GM23248 (cell line): ENCODE measurements around the gene STX18. TPM values are rescaled to one million over a fixed set of nuclear protein-coding genes. Genes with fewer than 3 reads are reported as not detected.
"Not testable (repeated sequence)": the region's sequence is repeated elsewhere in the genome, so short reads cannot be mapped to it uniquely, and the experiment has no call there.

Experiments
- DNase-seq: peaks from one replicate; pipeline ENCODE4 v3.0.0-alpha.2; 2015
- H2AFZ ChIP-seq: fragments of 200-600 bp; sonication (generic); 2 replicates; pipeline ENCODE4 v1.6.1; 2016; ENCODE audit warnings: antibody characterized with exemption
- H3F3A ChIP-seq: fragments of 200-600 bp; sonication (generic); 2 replicates; pipeline ENCODE4 v1.6.1; 2016; ENCODE audit warnings: mild to moderate bottlenecking, antibody characterized with exemption, mixed run types; ENCODE audit not compliant: insufficient read depth
- H3K27ac ChIP-seq: fragments of 200-600 bp; sonication (generic); 2 replicates; pipeline ENCODE4 v1.5.1; 2016; ENCODE audit warnings: mild to moderate bottlenecking
- H3K27me3 ChIP-seq: fragments of 200-600 bp; sonication (generic); replicated peaks from 2 replicates; pipeline ENCODE4 v1.6.1; 2016; ENCODE audit warnings: mild to moderate bottlenecking; ENCODE audit not compliant: insufficient read depth
- H3K36me3 ChIP-seq: fragments of 200-600 bp; sonication (generic); 2 replicates; pipeline ENCODE4 v1.6.1; 2016; ENCODE audit warnings: low read depth, mild to moderate bottlenecking
- H3K4me1 ChIP-seq: fragments of 200-600 bp; sonication (generic); 2 replicates; pipeline ENCODE4 v1.6.1; 2016; ENCODE audit warnings: mild to moderate bottlenecking; ENCODE audit not compliant: insufficient read depth
- H3K4me2 ChIP-seq: fragments of 200-600 bp; sonication (generic); one replicate; pipeline ENCODE4 v1.6.1; 2016; ENCODE audit warnings: mild to moderate bottlenecking; ENCODE audit not compliant: unreplicated experiment
- H3K4me3 ChIP-seq: fragments of 200-600 bp; sonication (generic); 2 replicates; pipeline ENCODE4 v1.5.1; 2016; ENCODE audit warnings: mild to moderate bottlenecking
- H3K79me2 ChIP-seq: fragments of 200-600 bp; sonication (generic); 2 replicates; pipeline ENCODE4 v1.6.1; 2016; ENCODE audit warnings: mild to moderate bottlenecking; ENCODE audit not compliant: insufficient read depth
- H3K9ac ChIP-seq: fragments of 200-600 bp; sonication (generic); 2 replicates; pipeline ENCODE4 v1.6.1; 2016; ENCODE audit warnings: mild to moderate bottlenecking
- H3K9me2 ChIP-seq: fragments of 200-600 bp; sonication (generic); 2 replicates; pipeline ENCODE4 v1.6.1; 2016; ENCODE audit warnings: mixed run types, mild to moderate bottlenecking, moderate library complexity; ENCODE audit not compliant: insufficient read depth
- H3K9me3 ChIP-seq: fragments of 200-600 bp; sonication (generic); one replicate; pipeline ENCODE4 v1.6.1; 2017; ENCODE audit warnings: low read depth
- H4K20me1 ChIP-seq: fragments of 200-600 bp; sonication (generic); 2 replicates; pipeline ENCODE4 v1.6.0; 2016; ENCODE audit not compliant: insufficient read depth
- EZH2 ChIP-seq: fragments of 200-600 bp; sonication (generic); IDR thresholded peaks from 2 replicates; pipeline ENCODE4 v1.6.1; 2018; ENCODE audit warnings: antibody characterized with exemption, mild to moderate bottlenecking; ENCODE audit not compliant: insufficient read depth, poor library complexity, severe bottlenecking
- EZH2phosphoT487 ChIP-seq: fragments of 200-600 bp; sonication (generic); IDR thresholded peaks from 2 replicates; pipeline ENCODE4 v1.6.1; 2018; ENCODE audit warnings: antibody characterized with exemption, moderate library complexity, mild to moderate bottlenecking, low read depth; ENCODE audit not compliant: insufficient read depth
- WGBS, 2 experiments: methylation state at CpG; one replicate each; pipeline ENCODE4 v1.1.6; 2015 to 2017; ENCODE audit warnings: low lambda C conversion rate in 2 of 2, low coverage in 1 of 2; ENCODE audit errors: missing lambda C conversion rate in 2 of 2; 5-methylcytosine and 5-hydroxymethylcytosine counted together
- in situ Hi-C: fragments of 300-500 bp; cut with MboI; formaldehyde crosslinking; loops from 2 replicates; pipeline ENCODE4 v1.15.0; 2020
- polyA plus RNA-seq: library from polyadenylated mRNA; unstranded; fragments of >200 nt; fragmentation: Nextera tagmentation; extraction: Ambion mirVana; gene quantifications from 2 replicates; pipeline ENCODE4 v1.2.1, GENCODE V29; 2016
- total RNA-seq: library from RNA; depleted of rRNA; stranded (reverse); fragments of >200 nt; shearing (Covaris generic); gene quantifications from 2 replicates; pipeline ENCODE4 v1.2.3, GENCODE V29; 2014

The STX18 gene
- total and polyA plus RNA-seq, 2 experiments from 2014 or later, result 39.2 to 42.6 TPM

DNA sequence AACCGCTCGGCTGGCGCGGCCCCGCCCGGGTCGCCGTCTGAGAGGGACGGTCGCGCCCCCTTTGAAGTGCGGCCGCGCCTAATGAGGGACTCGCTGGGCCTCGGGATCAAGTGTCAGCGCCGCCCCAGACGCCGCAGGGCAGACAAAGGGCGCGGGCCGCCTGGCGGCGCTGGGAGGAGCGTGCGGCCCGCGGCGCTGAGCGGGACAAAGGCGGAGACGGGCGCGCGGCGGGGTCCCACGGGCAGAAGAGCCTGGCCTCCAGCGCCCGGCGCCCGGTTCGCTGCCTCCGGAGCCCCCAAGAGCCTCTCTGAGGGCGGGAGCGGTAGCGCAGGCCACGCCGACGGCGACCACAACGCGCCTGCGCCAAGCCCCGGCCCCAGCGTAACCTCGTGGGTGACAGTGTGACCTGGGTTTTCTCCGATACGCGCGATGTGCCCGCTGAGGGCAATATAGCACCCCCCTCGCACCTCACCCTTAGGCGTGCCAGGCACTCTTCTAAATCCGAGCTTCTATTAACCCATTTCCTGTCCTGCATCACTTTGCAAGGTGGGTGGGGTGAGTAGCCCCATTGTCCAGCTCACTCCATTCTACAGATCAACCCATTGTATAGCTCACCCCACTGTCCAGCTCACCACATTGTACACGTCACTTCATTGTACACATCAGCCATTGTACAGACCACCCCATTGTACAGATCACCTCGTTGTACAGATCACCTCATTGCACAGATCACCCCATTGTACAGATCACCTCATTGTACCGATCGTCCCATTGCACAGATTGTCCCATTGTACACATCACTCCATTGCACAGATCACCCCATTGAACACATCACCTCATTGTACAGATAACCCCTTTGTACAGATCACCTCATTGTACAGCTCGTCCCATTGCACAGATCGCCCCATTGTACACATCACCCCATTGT lies 33.7 kb upstream of the STX18 start:
- Histone ChIP-seq H3K9ac (peak overlapping the region; percentile 86), H3K79me2 (no peaks in the 10 kb centered on the region), H3K36me3 (no peaks in the 10 kb centered on the region), H3K27me3 (no peaks in the 10 kb centered on the region), H3K27ac (peak overlapping the region; percentile 59), H3K4me2 (peak overlapping the region; percentile 98), H3K4me3 (peak overlapping the region; percentile 85), H3K4me1 (peaks cover 8% of the 10 kb centered on the region), H3F3A (peaks cover 11% of the 10 kb centered on the region), H3K9me3 (no peaks in the 10 kb centered on the region), H2AFZ (peak overlapping the region; percentile 90), H3K9me2 (no peaks in the 10 kb centered on the region), H4K20me1 (no peaks in the 10 kb centered on the region)
- 10 to 16% methylated on average over 42 to 69 of the region's 71 CpGs for WGBS, 2 experiments
- DNase-seq, result peak; percentile 82
- TF ChIP-seq EZH2phosphoT487 (no peak), EZH2 (no peak)
- in situ Hi-C loops, result no loop called here

DNA sequence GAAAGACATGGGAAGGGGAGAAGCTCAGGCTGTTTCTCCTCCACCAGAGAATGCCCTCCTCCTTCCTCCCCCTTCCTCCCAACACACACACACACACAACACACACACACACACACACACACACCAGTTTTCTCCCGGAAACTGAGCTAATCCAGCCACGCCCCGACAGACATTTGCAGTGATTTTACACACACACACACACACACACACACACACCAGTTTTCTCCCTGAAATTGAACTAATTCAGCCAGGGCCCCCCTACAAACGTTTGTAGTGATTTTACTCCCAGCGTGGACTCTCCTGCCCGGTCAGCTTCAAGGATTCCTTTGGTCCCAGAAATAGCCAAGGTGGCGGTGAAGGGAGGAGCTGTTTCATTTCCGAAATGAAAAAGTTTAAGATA lies 32.9 kb upstream of the STX18 start:
- no peaks in the 10 kb centered on the region for H3K9me2 ChIP-seq
- no peaks in the 10 kb centered on the region for H3K9me3 ChIP-seq
- TF ChIP-seq EZH2phosphoT487 (no peak), EZH2 (no peak)
- peak overlapping the region; percentile 98 for H3K4me2 ChIP-seq
- H2AFZ ChIP-seq, result peak overlapping the region; percentile 90
- H3F3A ChIP-seq, result peaks cover 11% of the 10 kb centered on the region
- H3K9ac ChIP-seq, result peak overlapping the region; percentile 86
- peak overlapping the region; percentile 59 for H3K27ac ChIP-seq
- 4 to 8% methylated on average over 6 to 8 of the region's 8 CpGs for WGBS, 2 experiments
- H3K27me3 ChIP-seq, result no peaks in the 10 kb centered on the region
- H3K36me3 ChIP-seq, result no peaks in the 10 kb centered on the region
- no peaks in the 10 kb centered on the region for H3K79me2 ChIP-seq
- DNase-seq, result peak; percentile 86
- in situ Hi-C loops, result no loop called here
- peaks cover 8% of the 10 kb centered on the region for H3K4me1 ChIP-seq
- peak overlapping the region; percentile 85 for H3K4me3 ChIP-seq
- H4K20me1 ChIP-seq, result no peaks in the 10 kb centered on the region

DNA sequence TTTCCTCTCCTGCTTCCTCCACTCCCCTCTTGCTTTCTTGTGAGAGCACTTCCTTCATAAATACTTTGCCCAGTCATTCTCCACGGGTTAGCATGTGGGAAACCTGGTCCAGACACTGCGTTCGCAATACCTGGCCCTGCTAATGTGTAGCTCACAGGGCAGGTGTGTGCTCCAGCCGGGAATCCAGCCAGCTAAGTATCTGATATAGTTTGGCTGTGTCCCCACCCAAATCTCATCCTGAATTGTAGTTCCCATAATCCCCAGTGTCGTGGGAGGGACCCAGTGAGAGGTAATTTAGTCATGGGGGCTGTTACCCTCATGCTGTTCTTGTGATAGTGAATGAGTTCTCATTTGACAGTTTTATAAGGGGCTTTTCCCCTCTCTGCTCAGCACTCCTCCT lies 32.2 kb upstream of the STX18 start:
- no peak overlapping the region for H3K4me3 ChIP-seq
- H3K36me3 ChIP-seq, result no peaks in the 10 kb centered on the region
- H3K4me2 ChIP-seq, result no peak overlapping the region
- no peak overlapping the region for H2AFZ ChIP-seq
- H3K27ac ChIP-seq, result no peak overlapping the region
- H4K20me1 ChIP-seq, result no peaks in the 10 kb centered on the region
- no peaks in the 10 kb centered on the region for H3K27me3 ChIP-seq
- WGBS, 2 experiments, result 73 to 75% methylated on average over 5 of the region's 5 CpGs
- H3K9ac ChIP-seq, result no peak overlapping the region
- H3K4me1 ChIP-seq, result peaks cover 8% of the 10 kb centered on the region
- peaks cover 11% of the 10 kb centered on the region for H3F3A ChIP-seq
- H3K9me3 ChIP-seq, result no peaks in the 10 kb centered on the region
- H3K79me2 ChIP-seq, result no peaks in the 10 kb centered on the region
- DNase-seq, result no peak
- no peaks in the 10 kb centered on the region for H3K9me2 ChIP-seq
- in situ Hi-C loops, result no loop called here
- TF ChIP-seq EZH2, result no peak
- no peak for TF ChIP-seq EZH2phosphoT487

DNA sequence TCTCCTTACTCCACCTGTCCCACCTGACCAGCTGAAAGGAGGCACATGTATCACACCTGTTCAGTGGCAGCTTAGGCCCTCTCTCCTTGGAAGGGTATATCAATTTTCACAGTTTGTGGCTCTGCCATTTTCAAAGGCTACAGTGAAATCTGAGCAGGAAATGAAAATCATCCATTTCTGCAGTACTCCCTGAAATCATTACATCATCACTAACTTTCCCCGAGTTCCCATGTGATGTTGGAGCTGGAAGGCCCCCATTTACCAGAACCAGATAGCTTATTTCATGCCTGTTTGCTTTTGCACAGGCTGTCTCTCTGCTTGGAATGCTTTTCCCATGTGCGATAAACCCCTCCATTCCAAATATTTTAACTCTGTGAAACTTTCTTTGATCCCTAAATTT lies 31.0 kb upstream of the STX18 start:
- peaks cover 7% of the 10 kb centered on the region for H3F3A ChIP-seq
- WGBS, 2 experiments, result 6 to 12% methylated on average over 2 of the region's 2 CpGs
- no peak overlapping the region for H2AFZ ChIP-seq
- in situ Hi-C loops, result no loop called here
- H3K4me3 ChIP-seq, result no peak overlapping the region
- no peak overlapping the region for H3K4me2 ChIP-seq
- H3K9me2 ChIP-seq, result no peaks in the 10 kb centered on the region
- no peak for TF ChIP-seq EZH2phosphoT487
- TF ChIP-seq EZH2, result no peak
- no peak overlapping the region for H3K27ac ChIP-seq
- H3K4me1 ChIP-seq, result peaks cover 8% of the 10 kb centered on the region
- no peak overlapping the region for H3K9ac ChIP-seq
- no peaks in the 10 kb centered on the region for H4K20me1 ChIP-seq
- H3K36me3 ChIP-seq, result no peaks in the 10 kb centered on the region
- peak; percentile 27 for DNase-seq
- no peaks in the 10 kb centered on the region for H3K79me2 ChIP-seq
- H3K27me3 ChIP-seq, result no peaks in the 10 kb centered on the region
- H3K9me3 ChIP-seq, result no peaks in the 10 kb centered on the region

DNA sequence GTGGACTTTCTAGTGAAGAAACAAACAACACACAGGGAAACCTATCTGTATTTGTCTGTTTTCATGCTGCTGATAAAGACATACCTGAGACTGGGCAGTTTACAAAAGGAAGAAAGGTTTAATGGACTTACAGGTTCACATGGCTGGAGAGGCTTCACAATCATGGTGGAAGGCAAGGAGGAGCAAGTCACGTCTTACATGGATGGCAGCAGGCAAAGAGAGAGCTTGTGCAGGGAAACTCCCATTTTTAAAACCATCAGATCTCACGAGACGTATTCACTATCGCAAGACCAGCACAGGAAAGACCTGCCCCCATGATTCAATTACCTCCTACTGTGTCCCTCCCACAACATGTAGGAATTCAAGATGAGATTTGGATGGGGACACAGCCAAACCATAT lies 28.0 kb upstream of the STX18 start:
- H3K9ac ChIP-seq, H4K20me1 ChIP-seq, H3K36me3 ChIP-seq, H2AFZ ChIP-seq, H3K4me3 ChIP-seq, H3K9me2 ChIP-seq, H3F3A ChIP-seq, H3K79me2 ChIP-seq, H3K4me2 ChIP-seq, H3K27ac ChIP-seq, H3K4me1 ChIP-seq, H3K9me3 ChIP-seq, in situ Hi-C loops, DNase-seq, H3K27me3 ChIP-seq: not testable (repeated sequence)
- 77 to 86% methylated on average over 4 of the region's 4 CpGs for WGBS, 2 experiments
